Parathyroid adenoma (tissue), 2 donors: ENCODE measurements around the gene FGGY.

Source experiments
- H2AFZ ChIP-seq: fragments of 300-600 bp; sonication (generic); one replicate; pipeline ENCODE4 v1.7.0; 2017; ENCODE audit warnings: antibody characterized with exemption, mild to moderate bottlenecking
- H3K27ac ChIP-seq: fragments of 300-600 bp; sonication (generic); one replicate; pipeline ENCODE4 v1.7.0; 2017
- H3K27me3 ChIP-seq: fragments of 300-600 bp; sonication (generic); one replicate; pipeline ENCODE4 v1.7.0; 2017; ENCODE audit warnings: low read length; ENCODE audit not compliant: control insufficient read depth, insufficient read depth
- H3K36me3 ChIP-seq: fragments of 300-600 bp; sonication (generic); one replicate; pipeline ENCODE4 v1.7.0; 2017; ENCODE audit warnings: low read length; ENCODE audit not compliant: control insufficient read depth, insufficient read depth
- H3K4me1 ChIP-seq: fragments of 300-600 bp; sonication (generic); one replicate; pipeline ENCODE4 v1.7.0; 2017; ENCODE audit warnings: control low read depth
- H3K4me2 ChIP-seq: fragments of 300-600 bp; sonication (generic); one replicate; pipeline ENCODE4 v1.7.0; 2017; ENCODE audit warnings: low read length
- H3K4me3 ChIP-seq: fragments of 300-600 bp; sonication (generic); one replicate; pipeline ENCODE4 v1.7.0; 2017; ENCODE audit warnings: low read depth, low read length
- H3K79me2 ChIP-seq: fragments of 300-600 bp; sonication (generic); one replicate; pipeline ENCODE4 v1.7.0; 2017; ENCODE audit warnings: control low read depth
- H3K9ac ChIP-seq: fragments of 300-600 bp; sonication (generic); one replicate; pipeline ENCODE4 v1.7.0; 2017; ENCODE audit warnings: mild to moderate bottlenecking
- H3K9me3 ChIP-seq: fragments of 300-600 bp; sonication (generic); one replicate; pipeline ENCODE4 v1.7.0; 2017; ENCODE audit warnings: low read length; ENCODE audit not compliant: control insufficient read depth
- TF ChIP-seq, protein P1 (sequence below): fragments of 300-600 bp; sonication (generic); IDR thresholded peaks from one replicate; pipeline ENCODE4 v1.7.0; 2017; ENCODE audit warnings: antibody characterized with exemption, mild to moderate bottlenecking
- donor health status: primary hyperparathyroidism.

FGGY gene

DNA sequence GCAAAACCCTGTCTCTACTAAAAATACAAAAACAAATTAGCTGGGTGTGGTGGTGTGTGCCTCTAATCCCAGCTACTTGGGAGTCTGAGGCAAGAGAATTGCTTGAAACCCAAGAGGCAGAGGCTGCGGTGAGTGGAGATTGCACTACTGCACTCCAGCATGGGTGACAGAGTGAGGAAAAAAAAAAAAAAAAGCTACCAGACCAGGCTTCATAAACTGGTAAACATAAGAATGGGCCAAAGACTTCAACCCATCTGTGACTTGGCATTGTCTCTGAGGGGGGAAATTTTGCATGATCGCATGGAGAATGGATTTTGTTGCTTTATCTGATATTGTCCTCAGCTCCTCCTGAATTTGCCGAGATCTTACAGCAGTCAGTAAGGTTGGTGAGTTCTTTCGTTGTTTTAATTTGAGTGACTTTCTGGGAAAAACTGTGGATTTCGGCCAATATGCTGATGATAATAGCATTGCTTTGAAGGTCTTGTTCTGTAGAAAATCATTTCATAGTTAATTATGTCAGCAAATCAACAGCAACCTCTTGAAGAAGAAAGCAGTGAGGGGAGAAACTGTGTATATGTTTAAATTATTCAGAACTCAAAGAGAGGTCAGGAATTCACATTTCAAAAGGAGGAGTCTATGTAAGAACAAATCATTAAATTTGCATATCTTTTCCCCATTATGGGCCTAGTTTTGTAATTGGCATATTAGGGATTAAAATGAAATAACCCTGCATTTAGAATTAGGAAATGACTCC lies 13.1 kb downstream of the FGGY start:
- Histone ChIP-seq H2AFZ (peak overlapping the region; percentile 22), H3K9me3 (no peaks in the 10 kb centered on the region), H3K4me2 (no peak overlapping the region), H3K4me3 (no peak overlapping the region), H3K27ac (no peak overlapping the region), H3K79me2 (no peaks in the 10 kb centered on the region), H3K27me3 (no peaks in the 10 kb centered on the region), H3K36me3 (no peaks in the 10 kb centered on the region), H3K9ac (no peak overlapping the region), H3K4me1 (no peaks in the 10 kb centered on the region)
- TF ChIP-seq, protein P1, sequence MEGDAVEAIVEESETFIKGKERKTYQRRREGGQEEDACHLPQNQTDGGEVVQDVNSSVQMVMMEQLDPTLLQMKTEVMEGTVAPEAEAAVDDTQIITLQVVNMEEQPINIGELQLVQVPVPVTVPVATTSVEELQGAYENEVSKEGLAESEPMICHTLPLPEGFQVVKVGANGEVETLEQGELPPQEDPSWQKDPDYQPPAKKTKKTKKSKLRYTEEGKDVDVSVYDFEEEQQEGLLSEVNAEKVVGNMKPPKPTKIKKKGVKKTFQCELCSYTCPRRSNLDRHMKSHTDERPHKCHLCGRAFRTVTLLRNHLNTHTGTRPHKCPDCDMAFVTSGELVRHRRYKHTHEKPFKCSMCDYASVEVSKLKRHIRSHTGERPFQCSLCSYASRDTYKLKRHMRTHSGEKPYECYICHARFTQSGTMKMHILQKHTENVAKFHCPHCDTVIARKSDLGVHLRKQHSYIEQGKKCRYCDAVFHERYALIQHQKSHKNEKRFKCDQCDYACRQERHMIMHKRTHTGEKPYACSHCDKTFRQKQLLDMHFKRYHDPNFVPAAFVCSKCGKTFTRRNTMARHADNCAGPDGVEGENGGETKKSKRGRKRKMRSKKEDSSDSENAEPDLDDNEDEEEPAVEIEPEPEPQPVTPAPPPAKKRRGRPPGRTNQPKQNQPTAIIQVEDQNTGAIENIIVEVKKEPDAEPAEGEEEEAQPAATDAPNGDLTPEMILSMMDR, result no peak

DNA sequence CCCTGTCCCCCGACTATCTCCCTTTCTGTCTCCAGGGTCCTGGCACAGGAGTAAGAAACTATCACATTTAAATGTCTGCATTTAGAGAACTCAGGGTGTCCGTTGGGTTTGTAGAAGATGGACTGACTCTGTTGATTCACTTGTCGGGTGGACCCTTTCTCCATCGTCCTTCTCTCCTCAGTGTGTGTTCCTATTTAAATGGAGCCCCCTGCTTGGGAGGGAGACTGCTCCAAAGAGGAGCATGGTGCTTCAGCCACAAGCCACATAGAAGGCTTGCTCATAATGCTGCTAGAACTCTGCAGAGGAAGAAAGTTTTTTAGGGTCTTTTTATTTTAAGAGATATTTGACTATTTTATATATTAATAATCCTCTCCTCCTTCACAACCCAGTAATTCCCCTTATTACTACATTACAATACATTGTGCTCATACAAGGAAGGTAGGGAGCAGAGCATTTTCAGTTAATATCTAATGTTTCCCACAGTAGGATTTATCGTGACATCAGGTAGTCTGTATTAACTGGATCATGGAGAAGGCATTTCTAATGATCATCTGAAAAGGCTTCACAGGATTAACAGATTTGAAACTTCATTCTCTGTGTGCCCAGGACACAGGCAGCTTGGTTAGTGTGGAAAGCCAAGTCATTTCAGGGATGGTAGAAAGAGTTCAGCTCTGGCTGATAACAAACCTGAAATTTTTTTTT lies 13.8 kb downstream of the FGGY start:
- Histone ChIP-seq H3K4me1 (no peaks in the 10 kb centered on the region), H3K9me3 (no peaks in the 10 kb centered on the region), H3K4me2 (no peak overlapping the region), H3K27ac (no peak overlapping the region), H3K4me3 (no peak overlapping the region), H3K9ac (no peak overlapping the region), H2AFZ (no peak overlapping the region), H3K27me3 (no peaks in the 10 kb centered on the region), H3K79me2 (no peaks in the 10 kb centered on the region), H3K36me3 (no peaks in the 10 kb centered on the region)
- TF ChIP-seq, protein P1, result no peak

GRCh38 chr1:59314776-59315528 lies 18.1 kb downstream of the FGGY start:
- Histone ChIP-seq H2AFZ (no peak overlapping the region), H3K27me3 (no peaks in the 10 kb centered on the region), H3K36me3 (no peaks in the 10 kb centered on the region), H3K9ac (no peak overlapping the region), H3K4me2 (no peak overlapping the region), H3K79me2 (no peaks in the 10 kb centered on the region), H3K4me1 (no peaks in the 10 kb centered on the region), H3K27ac (no peak overlapping the region), H3K9me3 (no peaks in the 10 kb centered on the region), H3K4me3 (no peak overlapping the region)
- TF ChIP-seq, protein P1, result no peak

DNA sequence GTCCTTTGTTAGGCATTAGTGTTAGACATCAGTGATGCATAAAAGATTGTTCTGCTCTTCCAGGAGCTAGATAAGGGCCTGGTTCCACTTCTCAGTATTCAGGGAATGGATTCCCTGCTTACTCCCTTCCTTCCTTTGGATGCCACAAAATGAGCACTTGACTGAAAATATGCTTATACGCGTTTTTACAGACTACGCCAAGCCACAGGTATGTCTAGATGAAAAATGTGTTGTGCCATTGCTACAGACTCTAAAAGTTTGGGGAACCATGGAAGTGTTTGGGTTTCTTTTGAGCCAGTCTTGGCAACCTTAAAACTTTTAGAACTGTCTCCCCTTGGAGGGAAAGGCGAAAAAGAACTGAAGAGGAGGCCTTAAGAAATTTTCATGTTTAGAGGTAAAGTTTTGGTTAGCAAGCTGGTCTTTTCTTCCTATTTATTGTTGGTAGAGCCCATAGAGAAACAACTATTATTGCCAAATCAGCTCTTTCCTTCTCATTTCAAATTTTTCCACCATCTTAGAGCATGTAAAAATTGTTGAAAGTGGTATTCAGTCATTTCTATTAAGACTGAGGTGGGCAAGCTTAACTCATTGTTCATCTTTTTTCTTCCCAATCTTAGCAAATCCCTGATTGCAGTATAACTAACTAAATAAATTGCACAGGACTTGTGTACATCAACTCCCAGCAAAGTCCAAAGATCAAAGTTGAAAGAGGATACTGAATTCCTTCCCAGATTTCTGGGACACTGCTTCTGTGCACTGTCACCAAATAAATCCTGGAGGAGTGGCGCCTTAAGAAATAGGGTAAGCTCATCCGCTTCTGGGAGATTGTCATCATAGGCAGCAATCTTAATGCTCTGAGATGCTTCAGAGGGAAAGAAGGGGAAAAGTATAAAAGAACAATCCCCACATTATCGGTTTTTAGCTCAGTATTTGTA lies 18.9 kb downstream of the FGGY start:
- H3K4me2 ChIP-seq, result no peak overlapping the region

More for the DNA sequence above, 18.9 kb downstream of the FGGY start:
- H3K9ac ChIP-seq, result no peak overlapping the region
- H3K9me3 ChIP-seq, result no peaks in the 10 kb centered on the region
- H3K4me1 ChIP-seq, result no peaks in the 10 kb centered on the region
- TF ChIP-seq, protein P1, result no peak
- H3K27me3 ChIP-seq, result no peaks in the 10 kb centered on the region
- H3K27ac ChIP-seq, result no peak overlapping the region
- no peak overlapping the region for H3K4me3 ChIP-seq
- no peaks in the 10 kb centered on the region for H3K79me2 ChIP-seq
- no peaks in the 10 kb centered on the region for H3K36me3 ChIP-seq
- no peak overlapping the region for H2AFZ ChIP-seq
